Vagina (tissue), 2 donors: ENCODE results near the gene TSHZ1. TPM values are rescaled to one million over a fixed set of nuclear protein-coding genes. Genes with fewer than 3 reads are reported as not detected.

Source experiments
- DNase-seq, 2 donors: peaks; one replicate each; pipeline ENCODE4 v3.0.0-alpha.2; 2017; ENCODE audit errors: extremely low spot score in 2 of 2
- H3K27ac ChIP-seq: fragments of 200-600 bp; sonication (generic); one replicate; pipeline ENCODE4 v1.5.1; 2019
- H3K27me3 ChIP-seq: fragments of 200-600 bp; sonication (generic); one replicate; pipeline ENCODE4 v1.5.1; 2019
- H3K36me3 ChIP-seq, 2 donors: fragments of 200-600 bp; sonication (generic); one replicate each; pipeline ENCODE4 v1.5.1; 2017 to 2019
- H3K4me1 ChIP-seq: fragments of 200-600 bp; sonication (generic); one replicate; pipeline ENCODE4 v1.5.1; 2019
- H3K4me3 ChIP-seq, 2 donors: fragments of 200-600 bp; sonication (generic); 1 replicate in 1 of 2; 2 replicates in 1 of 2; pipeline ENCODE4 v1.5.1; 2016 to 2019
- H3K9me3 ChIP-seq: fragments of 200-600 bp; sonication (generic); one replicate; pipeline ENCODE4 v1.5.1; 2019
- CTCF ChIP-seq, 3 experiments: fragments of 450-650 bp in 2 of 3; fragments of 200-600 bp in 1 of 3; sonication (generic) in 1 of 3; IDR thresholded peaks; one replicate each; pipeline ENCODE4 v1.5.1; 2017 to 2019; ENCODE audit warnings: antibody characterized with exemption in 3 of 3, mild to moderate bottlenecking in 2 of 3, moderate library complexity in 2 of 3
- POLR2A ChIP-seq, 2 donors: fragments of 450-650 bp; IDR thresholded peaks; one replicate each; pipeline ENCODE4 v1.6.1; 2017; ENCODE audit warnings: antibody characterized with exemption in 2 of 2, mild to moderate bottlenecking in 2 of 2, moderate library complexity in 2 of 2
- POLR2AphosphoS5 ChIP-seq, 2 donors: sonication (generic); formaldehyde crosslinking; IDR thresholded peaks; one replicate each; pipeline ENCODE4 v1.9.0; 2017; ENCODE audit warnings: antibody characterized with exemption in 2 of 2, mild to moderate bottlenecking in 2 of 2, low read depth in 1 of 2; ENCODE audit not compliant: insufficient read depth in 1 of 2
- intact Hi-C: fragments of 100-400 bp; cut with DNase I; formaldehyde crosslinking; loops from one replicate; pipeline ENCODE4 v1.15.1; 2023
- total RNA-seq: library from RNA; depleted of rRNA; stranded (reverse); fragments of >200 nt; gene quantifications from one replicate; pipeline ENCODE4 v1.2.3, GENCODE V29; 2016

The TSHZ1 gene
- total RNA-seq, 1 donor from 2014 or later: 23.3 TPM

- TF ChIP-seq CTCF (IDR thresholded peaks at IDR 0.05) (no peak), POLR2AphosphoS5 (IDR thresholded peaks at IDR 0.05; ENCODE audit: insufficient read depth in 1 of 2, low read depth in 1 of 2) (no peak), POLR2A (IDR thresholded peaks at IDR 0.05) (no peak)
- no peaks in the 10 kb centered on the region for H3K9me3 ChIP-seq
- H3K36me3 ChIP-seq: no peaks in the 10 kb centered on the region
- H3K4me1 ChIP-seq: no peaks in the 10 kb centered on the region
- H3K4me3 ChIP-seq: no peak overlapping the region
- DNase-seq: peak; percentile 31 to 42
- intact Hi-C loops: no loop called here
- H3K27ac ChIP-seq: no peak overlapping the region
- no peaks in the 10 kb centered on the region for H3K27me3 ChIP-seq
Observed at GRCh38 chr18:75297731-75298130, 87.1 kb downstream of the TSHZ1 start.

- no peaks in the 10 kb centered on the region for H3K9me3 ChIP-seq
- intact Hi-C loops: no loop called here
- no peaks in the 10 kb centered on the region for H3K36me3 ChIP-seq
- H3K4me1 ChIP-seq: no peaks in the 10 kb centered on the region
- H3K4me3 ChIP-seq: no peak overlapping the region
- no peak overlapping the region for H3K27ac ChIP-seq
- H3K27me3 ChIP-seq: no peaks in the 10 kb centered on the region
- TF ChIP-seq POLR2A (IDR thresholded peaks at IDR 0.05) (no peak), CTCF (IDR thresholded peaks at IDR 0.05) (no peak), POLR2AphosphoS5 (IDR thresholded peaks at IDR 0.05; ENCODE audit: insufficient read depth in 1 of 2, low read depth in 1 of 2) (no peak)
- DNase-seq: peak in 1 of 2 donors; percentile 56
Observed at GRCh38 chr18:75304678-75305557, 94.3 kb downstream of the TSHZ1 start.

GRCh38 chr18:75305984-75306383 lies 95.4 kb downstream of the TSHZ1 start:
- Histone ChIP-seq H3K27ac (no peak overlapping the region), H3K4me3 (no peak overlapping the region), H3K27me3 (no peaks in the 10 kb centered on the region), H3K36me3 (no peaks in the 10 kb centered on the region), H3K9me3 (no peaks in the 10 kb centered on the region), H3K4me1 (no peaks in the 10 kb centered on the region)
- TF ChIP-seq POLR2AphosphoS5 (IDR thresholded peaks at IDR 0.05; ENCODE audit: insufficient read depth in 1 of 2, low read depth in 1 of 2) (no peak), CTCF (IDR thresholded peaks at IDR 0.05) (no peak), POLR2A (IDR thresholded peaks at IDR 0.05) (no peak)
- DNase-seq: no peak
- intact Hi-C loops: no loop called here

- intact Hi-C loops: no loop called here
- Histone ChIP-seq H3K4me3 (no peak overlapping the region), H3K4me1 (no peaks in the 10 kb centered on the region), H3K27me3 (no peaks in the 10 kb centered on the region), H3K36me3 (no peaks in the 10 kb centered on the region), H3K9me3 (no peaks in the 10 kb centered on the region), H3K27ac (no peak overlapping the region)
- TF ChIP-seq CTCF (IDR thresholded peaks at IDR 0.05): no peak
- no peak for TF ChIP-seq POLR2A (IDR thresholded peaks at IDR 0.05)
- TF ChIP-seq POLR2AphosphoS5 (IDR thresholded peaks at IDR 0.05; ENCODE audit: insufficient read depth in 1 of 2, low read depth in 1 of 2): no peak
- DNase-seq: no peak
Observed at GRCh38 chr18:75307530-75307929, 96.9 kb downstream of the TSHZ1 start.

- TF ChIP-seq POLR2AphosphoS5 (IDR thresholded peaks at IDR 0.05; ENCODE audit: insufficient read depth in 1 of 2, low read depth in 1 of 2) (no peak), POLR2A (IDR thresholded peaks at IDR 0.05) (no peak), CTCF (IDR thresholded peaks at IDR 0.05) (no peak)
- intact Hi-C loops: no loop called here
- no peak for DNase-seq
- no peak overlapping the region for H3K27ac ChIP-seq
- no peaks in the 10 kb centered on the region for H3K36me3 ChIP-seq
- H3K9me3 ChIP-seq: no peaks in the 10 kb centered on the region
- no peak overlapping the region for H3K4me3 ChIP-seq
- H3K4me1 ChIP-seq: no peaks in the 10 kb centered on the region
- no peaks in the 10 kb centered on the region for H3K27me3 ChIP-seq
Observed at GRCh38 chr18:75309564-75309963, 99.0 kb downstream of the TSHZ1 start.
